ENCODE measurements around the gene NLRC3. TPM values are rescaled to one million over a fixed set of nuclear protein-coding genes. Genes with fewer than 3 reads are reported as not detected.
"Not testable (repeated sequence)": the region's sequence is repeated elsewhere in the genome, so short reads cannot be mapped to it uniquely, and the experiment has no call there.

Gene NLRC3
- 10 to 100 TPM; 12.6 TPM for total RNA-seq

- POLR2A ChIA-PET, result interaction anchor here (0.6 kb wide), 1 partner anchor 30 kb away, joined by 3 read pairs; no protein-coding TSS in a partner anchor
- CTCF ChIA-PET, result no interaction called here
Observed at GRCh38 chr16:3577302-3577752, at the start of gene NLRC3. NLRC3 (minus strand) TSS chr16:3577403; CDS start chr16:3565036, 12,367 bp downstream.

- CTCF ChIA-PET, result interaction anchor here (0.7 to 1.9 kb wide), 4 partner anchors 9 to 14 kb away, joined by 3 to 6 read pairs (median 3); partner anchors contain the start of gene SLX4
- POLR2A ChIA-PET, result interaction anchor here (0.7 kb wide), 1 partner anchor 14 kb away, joined by 4 read pairs; no protein-coding TSS in a partner anchor
Observed at GRCh38 chr16:3625911-3626732, 48.9 kb upstream of the NLRC3 start.

- POLR2A ChIA-PET, result no interaction called here
- CTCF ChIA-PET, result no interaction called here
Observed at GRCh38 chr16:3625331-3625730, 48.1 kb upstream of the NLRC3 start.

GRCh38 chr16:3623642-3624041 is 46.4 kb upstream of the NLRC3 start:
- POLR2A ChIA-PET, result no interaction called here
- CTCF ChIA-PET, result no interaction called here

- CTCF ChIA-PET, result no interaction called here
- POLR2A ChIA-PET, result no interaction called here
Observed at GRCh38 chr16:3618769-3619141, 41.6 kb upstream of the NLRC3 start.

- POLR2A ChIA-PET, result interaction anchor here (0.6 to 0.7 kb wide), 4 partner anchors 13 to 97 kb away, joined by 3 to 6 read pairs (median 4); no protein-coding TSS in a partner anchor
- CTCF ChIA-PET, result interaction anchor here (1.0 kb wide), 1 partner anchor 9 kb away, joined by 3 read pairs; no protein-coding TSS in a partner anchor
Observed at GRCh38 chr16:3612510-3613466, 35.6 kb upstream of the NLRC3 start.

GRCh38 chr16:3611146-3611975 is 34.2 kb upstream of the NLRC3 start, which contains the start of gene SLX4:
SLX4 (minus strand) TSS chr16:3611606; CDS start chr16:3608964, 2,642 bp downstream.
- CTCF ChIA-PET, result interaction anchor here (1.1 kb wide), 2 partner anchors 16 to 44 kb away, joined by 4 to 6 read pairs; no protein-coding TSS in a partner anchor
- POLR2A ChIA-PET, result interaction anchor here (0.6 to 0.7 kb wide), 2 partner anchors 15 to 29 kb away, joined by 4 to 5 read pairs; no protein-coding TSS in a partner anchor

GRCh38 chr16:3610698-3611145 is 33.5 kb upstream of the NLRC3 start:
- POLR2A ChIA-PET, result no interaction called here

GRCh38 chr16:3609895-3610697 is 32.9 kb upstream of the NLRC3 start:
- CTCF ChIA-PET, result no interaction called here
- POLR2A ChIA-PET, result no interaction called here

More at GRCh38 chr16:3610698-3611145, 33.5 kb upstream of the NLRC3 start:
- CTCF ChIA-PET, result no interaction called here

GRCh38 chr16:3608976-3609375 is 31.8 kb upstream of the NLRC3 start:
- POLR2A ChIA-PET, result not testable (repeated sequence)
- CTCF ChIA-PET, result interaction anchor here (0.6 kb wide), 1 partner anchor 146 kb away, joined by 5 read pairs; no protein-coding TSS in a partner anchor

- CTCF ChIA-PET, result no interaction called here
Observed at GRCh38 chr16:3608069-3608468, 30.9 kb upstream of the NLRC3 start.

GRCh38 chr16:3607634-3608033 is 30.4 kb upstream of the NLRC3 start:
- POLR2A ChIA-PET, result interaction anchor here (1.1 kb wide), 1 partner anchor 30 kb away, joined by 3 read pairs; no protein-coding TSS in a partner anchor
- CTCF ChIA-PET, result interaction anchor here (0.6 kb wide), 1 partner anchor 275 kb away, joined by 3 read pairs; no protein-coding TSS in a partner anchor

More at GRCh38 chr16:3608069-3608468, 30.9 kb upstream of the NLRC3 start:
- POLR2A ChIA-PET, result interaction anchor here (1.1 kb wide), 1 partner anchor 30 kb away, joined by 3 read pairs; no protein-coding TSS in a partner anchor

- ChIA-PET CTCF (interaction anchor here (0.6 kb wide), 1 partner anchor 275 kb away, joined by 3 read pairs; no protein-coding TSS in a partner anchor), POLR2A (interaction anchor here (1.1 kb wide), 1 partner anchor 29 kb away, joined by 3 read pairs; no protein-coding TSS in a partner anchor)
Observed at GRCh38 chr16:3607161-3607560, 30.0 kb upstream of the NLRC3 start.

GRCh38 chr16:3606441-3606840 is 29.2 kb upstream of the NLRC3 start:
- ChIA-PET CTCF (interaction anchor here (0.7 kb wide), 1 partner anchor 135 kb away, joined by 5 read pairs; no protein-coding TSS in a partner anchor), POLR2A (no interaction called here)

GRCh38 chr16:3602320-3602653 is 25.1 kb upstream of the NLRC3 start:
- ChIA-PET CTCF (interaction anchor here (1.7 kb wide), 1 partner anchor 34 kb away, joined by 3 read pairs; no protein-coding TSS in a partner anchor), POLR2A (no interaction called here)

GRCh38 chr16:3601614-3602319 is 24.6 kb upstream of the NLRC3 start:
- CTCF ChIA-PET, result interaction anchor here (1.7 kb wide), 1 partner anchor 34 kb away, joined by 3 read pairs; no protein-coding TSS in a partner anchor

GRCh38 chr16:3599922-3600321 is 22.7 kb upstream of the NLRC3 start:
- POLR2A ChIA-PET, result no interaction called here

More at GRCh38 chr16:3601614-3602319, 24.6 kb upstream of the NLRC3 start:
- POLR2A ChIA-PET, result no interaction called here

More at GRCh38 chr16:3599922-3600321, 22.7 kb upstream of the NLRC3 start:
- CTCF ChIA-PET, result no interaction called here

All from activated CD8-positive, alpha-beta memory T cell treated with anti-CD3 and anti-CD28 coated beads for 36 hours (primary cell).